ENCODE data around the gene C1QA. TPM values are rescaled to one million over a fixed set of nuclear protein-coding genes. Genes with fewer than 3 reads are reported as not detected.
A peak's percentile ranks its signal among the peaks of the same experiment; 100 is the strongest.
"Not testable (repeated sequence)": the region's sequence is repeated elsewhere in the genome, so short reads cannot be mapped to it uniquely, and the experiment has no call there.

Gene C1QA
- total RNA-seq, 2 experiments from 2014 or later, result not detected

GRCh38 chr1:22671999-22672398 is 35.6 kb downstream of the C1QA start:
- Mint-ChIP-seq H3K27me3 (peaks cover 54% of the 10 kb centered on the region), H3K4me3 (no peak overlapping the region), H3K9me3 (no peaks in the 10 kb centered on the region), H3K36me3 (no peaks in the 10 kb centered on the region), H3K4me1 (ENCODE audit: low read depth) (no peaks in the 10 kb centered on the region), H3K27ac (no peak overlapping the region)
- CTCF ChIA-PET, result interaction anchor here (1.9 kb wide), 1 partner anchor 32 kb away, joined by 8 read pairs; no protein-coding TSS in a partner anchor
- POLR2A ChIA-PET, result no interaction called here
- DNase-seq, result no peak
- intact Hi-C loops (cut with micrococcal nuclease), result no loop called here

- Mint-ChIP-seq H3K36me3 (no peaks in the 10 kb centered on the region), H3K4me3 (no peak overlapping the region), H3K9me3 (no peaks in the 10 kb centered on the region), H3K4me1 (ENCODE audit: low read depth) (no peaks in the 10 kb centered on the region), H3K27ac (no peak overlapping the region), H3K27me3 (peaks cover 49% of the 10 kb centered on the region)
- DNase-seq, result peak; percentile 58
- ChIA-PET CTCF (interaction anchor here (0.5 to 1.9 kb wide), 5 partner anchors 18 to 491 kb away, joined by 3 to 8 read pairs (median 3); no protein-coding TSS in a partner anchor), POLR2A (no interaction called here)
- intact Hi-C loops (cut with micrococcal nuclease), result no loop called here
Measured at GRCh38 chr1:22673486-22674409, 37.3 kb downstream of the C1QA start.

GRCh38 chr1:22674410-22674749 is 38.0 kb downstream of the C1QA start:
- ChIA-PET POLR2A (no interaction called here), CTCF (interaction anchor here (0.8 to 1.7 kb wide), 5 partner anchors 17 to 289 kb away, joined by 3 to 4 read pairs (median 3); no protein-coding TSS in a partner anchor)
- intact Hi-C loops (cut with micrococcal nuclease), result no loop called here
- Mint-ChIP-seq H3K27ac (no peak overlapping the region), H3K27me3 (peaks cover 47% of the 10 kb centered on the region), H3K4me1 (ENCODE audit: low read depth) (no peaks in the 10 kb centered on the region), H3K4me3 (no peak overlapping the region), H3K9me3 (no peaks in the 10 kb centered on the region), H3K36me3 (no peaks in the 10 kb centered on the region)
- no peak for DNase-seq

- H3K9me3 Mint-ChIP-seq; H3K36me3 Mint-ChIP-seq; H3K4me3 Mint-ChIP-seq; H3K4me1 Mint-ChIP-seq (ENCODE audit: low read depth); DNase-seq; H3K27ac Mint-ChIP-seq; intact Hi-C loops (cut with micrococcal nuclease); POLR2A ChIA-PET: not testable (repeated sequence)
- peaks cover 36% of the 10 kb centered on the region for H3K27me3 Mint-ChIP-seq
- CTCF ChIA-PET, result interaction anchor here (1.2 kb wide), 1 partner anchor 28 kb away, joined by 4 read pairs; no protein-coding TSS in a partner anchor
Measured at GRCh38 chr1:22676151-22676550, 39.7 kb downstream of the C1QA start.

GRCh38 chr1:22676916-22677583 is 40.6 kb downstream of the C1QA start:
- H3K36me3 Mint-ChIP-seq, result no peaks in the 10 kb centered on the region
- no peak overlapping the region for H3K27ac Mint-ChIP-seq
- ChIA-PET CTCF (interaction anchor here (1.2 kb wide), 1 partner anchor 28 kb away, joined by 4 read pairs; no protein-coding TSS in a partner anchor), POLR2A (no interaction called here)
- peaks cover 31% of the 10 kb centered on the region for H3K27me3 Mint-ChIP-seq
- no peak overlapping the region for H3K4me3 Mint-ChIP-seq
- no peaks in the 10 kb centered on the region for H3K4me1 Mint-ChIP-seq (ENCODE audit: low read depth)
- no peak for DNase-seq
- intact Hi-C loops (cut with micrococcal nuclease), result no loop called here
- no peaks in the 10 kb centered on the region for H3K9me3 Mint-ChIP-seq

- Mint-ChIP-seq H3K4me1 (ENCODE audit: low read depth) (no peaks in the 10 kb centered on the region), H3K36me3 (no peaks in the 10 kb centered on the region), H3K27me3 (peaks cover 20% of the 10 kb centered on the region), H3K27ac (no peak overlapping the region), H3K9me3 (no peaks in the 10 kb centered on the region), H3K4me3 (no peak overlapping the region)
- intact Hi-C loops (cut with micrococcal nuclease), result no loop called here
- CTCF ChIA-PET, result no interaction called here
- DNase-seq, result no peak
- POLR2A ChIA-PET, result no interaction called here
Measured at GRCh38 chr1:22677931-22678896, 41.8 kb downstream of the C1QA start.

- H3K36me3 Mint-ChIP-seq, result no peaks in the 10 kb centered on the region
- no peaks in the 10 kb centered on the region for H3K4me1 Mint-ChIP-seq (ENCODE audit: low read depth)
- no peak overlapping the region for H3K4me3 Mint-ChIP-seq
- DNase-seq, result no peak
- ChIA-PET POLR2A (no interaction called here), CTCF (no interaction called here)
- no peak overlapping the region for H3K27ac Mint-ChIP-seq
- no peaks in the 10 kb centered on the region for H3K9me3 Mint-ChIP-seq
- intact Hi-C loops (cut with micrococcal nuclease), result no loop called here
- peaks cover 11% of the 10 kb centered on the region for H3K27me3 Mint-ChIP-seq
Measured at GRCh38 chr1:22680726-22681125, 44.3 kb downstream of the C1QA start.

- Mint-ChIP-seq H3K27me3 (peaks cover 13% of the 10 kb centered on the region), H3K36me3 (no peaks in the 10 kb centered on the region), H3K4me3 (no peak overlapping the region), H3K27ac (no peak overlapping the region), H3K9me3 (no peaks in the 10 kb centered on the region), H3K4me1 (ENCODE audit: low read depth) (no peaks in the 10 kb centered on the region)
- no peak for DNase-seq
- intact Hi-C loops (cut with micrococcal nuclease), result no loop called here
- POLR2A ChIA-PET, result no interaction called here
- CTCF ChIA-PET, result no interaction called here
Measured at GRCh38 chr1:22681556-22682276, 45.3 kb downstream of the C1QA start.

- ChIA-PET POLR2A (no interaction called here), CTCF (interaction anchor here (1.1 kb wide), 1 partner anchor 8 kb away, joined by 3 read pairs; no protein-coding TSS in a partner anchor)
- Mint-ChIP-seq H3K27ac (no peak overlapping the region), H3K9me3 (no peaks in the 10 kb centered on the region), H3K4me1 (ENCODE audit: low read depth) (no peaks in the 10 kb centered on the region), H3K4me3 (no peak overlapping the region), H3K27me3 (peaks cover 22% of the 10 kb centered on the region), H3K36me3 (no peaks in the 10 kb centered on the region)
- intact Hi-C loops (cut with micrococcal nuclease), result no loop called here
- DNase-seq, result no peak
Measured at GRCh38 chr1:22683547-22683946, 47.1 kb downstream of the C1QA start.

- intact Hi-C loops (cut with micrococcal nuclease), result no loop called here
- POLR2A ChIA-PET, result no interaction called here
- no peaks in the 10 kb centered on the region for H3K9me3 Mint-ChIP-seq
- H3K36me3 Mint-ChIP-seq, result no peaks in the 10 kb centered on the region
- H3K4me1 Mint-ChIP-seq (ENCODE audit: low read depth), result no peaks in the 10 kb centered on the region
- peaks cover 22% of the 10 kb centered on the region for H3K27me3 Mint-ChIP-seq
- H3K27ac Mint-ChIP-seq, result no peak overlapping the region
- DNase-seq, result no peak
- CTCF ChIA-PET, result interaction anchor here (1.0 kb wide), 1 partner anchor 19 kb away, joined by 3 read pairs; no protein-coding TSS in a partner anchor
- H3K4me3 Mint-ChIP-seq, result no peak overlapping the region
Measured at GRCh38 chr1:22685591-22686059, 49.2 kb downstream of the C1QA start.

- no peak overlapping the region for H3K4me3 Mint-ChIP-seq
- H3K4me1 Mint-ChIP-seq (ENCODE audit: low read depth), result no peaks in the 10 kb centered on the region
- DNase-seq, result no peak
- no peaks in the 10 kb centered on the region for H3K36me3 Mint-ChIP-seq
- H3K27me3 Mint-ChIP-seq, result peaks cover 20% of the 10 kb centered on the region
- ChIA-PET POLR2A (no interaction called here), CTCF (interaction anchor here (1.0 kb wide), 1 partner anchor 17 kb away, joined by 3 read pairs; no protein-coding TSS in a partner anchor)
- intact Hi-C loops (cut with micrococcal nuclease), result no loop called here
- H3K9me3 Mint-ChIP-seq, result no peaks in the 10 kb centered on the region
- no peak overlapping the region for H3K27ac Mint-ChIP-seq
Measured at GRCh38 chr1:22687191-22687590, 50.8 kb downstream of the C1QA start.
